ENCODE data around the gene KIAA1328.

KIAA1328 gene

GRCh38 chr18:37122877-37123276, 293.9 kb downstream of the KIAA1328 start:
- H3K4me3 ChIP-seq (ENCODE audit: control insufficient read depth, low read depth, low read length) = no peak overlapping the region
- no peak for DNase-seq (ENCODE audit: low read depth)
- no peak for TF ChIP-seq CTCF (conservative IDR thresholded peaks at IDR 0.05; ENCODE audit: control insufficient read depth, insufficient read depth, low read depth, low read length)

- peak; percentile 5 for DNase-seq (ENCODE audit: low read depth)
- TF ChIP-seq CTCF (conservative IDR thresholded peaks at IDR 0.05; ENCODE audit: control insufficient read depth, insufficient read depth, low read depth, low read length) = no peak
- H3K4me3 ChIP-seq (ENCODE audit: control insufficient read depth, low read depth, low read length) = no peak overlapping the region
These were observed 295.6 kb downstream of the KIAA1328 start for GRCh38 chr18:37124516-37124915.

- no peak overlapping the region for H3K4me3 ChIP-seq (ENCODE audit: control insufficient read depth, low read depth, low read length)
- no peak for TF ChIP-seq CTCF (conservative IDR thresholded peaks at IDR 0.05; ENCODE audit: control insufficient read depth, insufficient read depth, low read depth, low read length)
- DNase-seq (ENCODE audit: low read depth) = no peak
These were observed 306.2 kb downstream of the KIAA1328 start for GRCh38 chr18:37135177-37135576.

GRCh38 chr18:37138456-37138855, 309.5 kb downstream of the KIAA1328 start:
- no peak for DNase-seq (ENCODE audit: low read depth)
- no peak for TF ChIP-seq CTCF (conservative IDR thresholded peaks at IDR 0.05; ENCODE audit: control insufficient read depth, insufficient read depth, low read depth, low read length)
- no peak overlapping the region for H3K4me3 ChIP-seq (ENCODE audit: control insufficient read depth, low read depth, low read length)

- DNase-seq (ENCODE audit: low read depth) = no peak
- no peak overlapping the region for H3K4me3 ChIP-seq (ENCODE audit: control insufficient read depth, low read depth, low read length)
- no peak for TF ChIP-seq CTCF (conservative IDR thresholded peaks at IDR 0.05; ENCODE audit: control insufficient read depth, insufficient read depth, low read depth, low read length)
These were observed 310.9 kb downstream of the KIAA1328 start for GRCh38 chr18:37139876-37140275.

- no peak for TF ChIP-seq CTCF (conservative IDR thresholded peaks at IDR 0.05; ENCODE audit: control insufficient read depth, insufficient read depth, low read depth, low read length)
- no peak for DNase-seq (ENCODE audit: low read depth)
- no peak overlapping the region for H3K4me3 ChIP-seq (ENCODE audit: control insufficient read depth, low read depth, low read length)
These were observed 316.0 kb downstream of the KIAA1328 start for GRCh38 chr18:37144921-37145320.

GRCh38 chr18:37156330-37156942, 327.5 kb downstream of the KIAA1328 start:
- DNase-seq (ENCODE audit: low read depth) = no peak
- no peak for TF ChIP-seq CTCF (conservative IDR thresholded peaks at IDR 0.05; ENCODE audit: control insufficient read depth, insufficient read depth, low read depth, low read length)
- no peak overlapping the region for H3K4me3 ChIP-seq (ENCODE audit: control insufficient read depth, low read depth, low read length)
